WTC11 (cell line): ENCODE measurements around the gene SCUBE3. TPM values are rescaled to one million over a fixed set of nuclear protein-coding genes. Genes with fewer than 3 reads are reported as not detected.

Experiments
- ATAC-seq: fragments of 200-7000 bp; cut with Tn5 transposase; 2 replicates; pipeline ENCODE4 v1.10.0; 2021; ENCODE audit warnings: mild to moderate bottlenecking, moderate library complexity
- CTCF ChIA-PET: fragments of 300-600 bp; sonication (Branson Sonifier 250); formaldehyde crosslinking; loops from one replicate; lab custom pipeline; 2021; ENCODE audit warnings: antibody characterized with exemption; lab: Charles Lee
- POLR2A ChIA-PET: fragments of 350-600 bp; sonication (Branson Sonifier 250); formaldehyde crosslinking; loops from one replicate; lab custom pipeline; 2021; ENCODE audit warnings: antibody characterized with exemption; lab: Charles Lee
- DNase-seq: peaks from one replicate; pipeline ENCODE4 v3.0.0; 2021; ENCODE audit warnings: low spot score
- H3K27ac Mint-ChIP-seq: 2 replicates; pipeline ENCODE4 v1.8.0; 2021; ENCODE audit warnings: mixed read lengths
- H3K27me3 Mint-ChIP-seq: 2 replicates; pipeline ENCODE4 v1.8.0; 2021; ENCODE audit warnings: low read depth, mild to moderate bottlenecking, moderate library complexity, mixed read lengths
- H3K36me3 Mint-ChIP-seq: 2 replicates; pipeline ENCODE4 v1.8.0; 2021; ENCODE audit warnings: mixed read lengths
- H3K4me1 Mint-ChIP-seq: 2 replicates; pipeline ENCODE4 v1.8.0; 2022; ENCODE audit warnings: mixed read lengths
- H3K4me3 Mint-ChIP-seq: 2 replicates; pipeline ENCODE4 v1.8.0; 2021; ENCODE audit warnings: mild to moderate bottlenecking, moderate library complexity, mixed read lengths
- H3K9me3 Mint-ChIP-seq: 2 replicates; pipeline ENCODE4 v1.8.0; 2021; ENCODE audit warnings: mixed read lengths
- AFF4 ChIP-seq: sonication (generic); formaldehyde crosslinking; IDR thresholded peaks from 2 replicates; pipeline ENCODE4 v1.8.1; 2023; ENCODE audit warnings: mild to moderate bottlenecking, missing genetic modification reagents, borderline replicate concordance
- ATF1 ChIP-seq: sonication (generic); formaldehyde crosslinking; IDR thresholded peaks from 2 replicates; pipeline ENCODE4 v1.8.1; 2023; ENCODE audit warnings: mild to moderate bottlenecking, moderate library complexity, missing genetic modification reagents
- ATF3 ChIP-seq: sonication (generic); formaldehyde crosslinking; conservative IDR thresholded peaks from 2 replicates; pipeline ENCODE4 v1.8.1; 2022; ENCODE audit warnings: mild to moderate bottlenecking, missing genetic modification reagents
- CDX4 ChIP-seq: fragments of 250-450 bp; sonication (Bioruptor Pico); IDR thresholded peaks from 2 replicates; pipeline ENCODE4 v1.9.0; 2021; ENCODE audit warnings: moderate library complexity, mild to moderate bottlenecking, inconsistent platforms, borderline replicate concordance
- CREB1 ChIP-seq: sonication (generic); formaldehyde crosslinking; IDR thresholded peaks from 2 replicates; pipeline ENCODE4 v1.8.0; 2023; ENCODE audit warnings: mild to moderate bottlenecking, missing genetic modification reagents
- E2F4 ChIP-seq: sonication (generic); formaldehyde crosslinking; IDR thresholded peaks from 2 replicates; pipeline ENCODE4 v1.8.1; 2022; ENCODE audit warnings: low read depth, mild to moderate bottlenecking, moderate library complexity, missing genetic modification reagents, borderline replicate concordance
- ELF4 ChIP-seq: sonication (generic); formaldehyde crosslinking; IDR thresholded peaks from 2 replicates; pipeline ENCODE4 v1.8.1; 2022; ENCODE audit warnings: low read depth, mild to moderate bottlenecking, moderate library complexity, missing genetic modification reagents
- ETV6 ChIP-seq: sonication (generic); formaldehyde crosslinking; IDR thresholded peaks from 2 replicates; pipeline ENCODE4 v1.8.1; 2022; ENCODE audit warnings: mild to moderate bottlenecking, missing genetic modification reagents
- FOXP4 ChIP-seq: sonication (generic); formaldehyde crosslinking; IDR thresholded peaks from 2 replicates; pipeline ENCODE4 v1.8.0; 2022; ENCODE audit warnings: mild to moderate bottlenecking, missing genetic modification reagents
- GABPB1 ChIP-seq: sonication (generic); formaldehyde crosslinking; IDR thresholded peaks from 2 replicates; pipeline ENCODE4 v1.8.1; 2023; ENCODE audit warnings: mild to moderate bottlenecking, missing genetic modification reagents
- KAT7 ChIP-seq: sonication (generic); formaldehyde crosslinking; IDR thresholded peaks from 2 replicates; pipeline ENCODE4 v1.8.1; 2023; ENCODE audit warnings: missing genetic modification reagents, mild to moderate bottlenecking, borderline replicate concordance
- MAX ChIP-seq: sonication (generic); formaldehyde crosslinking; IDR thresholded peaks from 2 replicates; pipeline ENCODE4 v1.8.0; 2022; ENCODE audit warnings: mild to moderate bottlenecking, missing genetic modification reagents
- MLX ChIP-seq: sonication (generic); formaldehyde crosslinking; IDR thresholded peaks from 2 replicates; pipeline ENCODE4 v1.8.1; 2023; ENCODE audit warnings: mild to moderate bottlenecking, missing genetic modification reagents, moderate library complexity
- RELA ChIP-seq: sonication (generic); formaldehyde crosslinking; IDR thresholded peaks from 2 replicates; pipeline ENCODE4 v1.8.1; 2022; ENCODE audit warnings: missing genetic modification reagents, mild to moderate bottlenecking, borderline replicate concordance
- SMAD3 ChIP-seq: sonication (generic); formaldehyde crosslinking; IDR thresholded peaks from 2 replicates; pipeline ENCODE4 v1.8.0; 2022; ENCODE audit warnings: missing genetic modification reagents, mild to moderate bottlenecking, borderline replicate concordance
- ZNF281 ChIP-seq: sonication (generic); formaldehyde crosslinking; IDR thresholded peaks from 2 replicates; pipeline ENCODE4 v1.8.0; 2023; ENCODE audit warnings: mild to moderate bottlenecking, missing genetic modification reagents
- ZNF317 ChIP-seq: sonication (generic); formaldehyde crosslinking; IDR thresholded peaks from 2 replicates; pipeline ENCODE4 v1.8.1; 2023; ENCODE audit warnings: low read depth, mild to moderate bottlenecking, moderate library complexity, missing genetic modification reagents, borderline replicate concordance
- ZNF396 ChIP-seq: fragments of 250-450 bp; sonication (Bioruptor Pico); IDR thresholded peaks from 2 replicates; pipeline ENCODE4 v1.8.0; 2021; ENCODE audit warnings: mild to moderate bottlenecking, moderate library complexity, borderline replicate concordance
- ZNF416 ChIP-seq: fragments of 250-450 bp; sonication (Bioruptor Pico); IDR thresholded peaks from 2 replicates; pipeline ENCODE4 v1.9.0; 2021; ENCODE audit warnings: mild to moderate bottlenecking, inconsistent platforms
- ZNF512 ChIP-seq: sonication (generic); formaldehyde crosslinking; IDR thresholded peaks from 2 replicates; pipeline ENCODE4 v1.8.1; 2022; ENCODE audit warnings: missing genetic modification reagents, borderline replicate concordance
- total RNA-seq: library from RNA; stranded (reverse); gene quantifications from 3 replicates; pipeline ENCODE4 v1.2.3, GENCODE V29; 2021

SCUBE3 gene
- total RNA-seq, 1 experiment from 2014 or later: 2.1 TPM

- TF ChIP-seq ATF1 (CRISPR knock-in tag) (no peak), ZNF416 (CRISPR knock-in tag) (no peak), FOXP4 (CRISPR knock-in tag) (no peak), ATF3 (no peak)
- TF ChIP-seq, all 79 proteins: peak for 0
These were observed 3.4 kb downstream of the SCUBE3 start (continued) for GRCh38 chr6:35216851-35217811.

GRCh38 chr6:35218021-35218420 is 4.3 kb downstream of the SCUBE3 start:
- Mint-ChIP-seq H3K36me3 (no peaks in the 10 kb centered on the region), H3K27ac (no peak overlapping the region), H3K9me3 (no peaks in the 10 kb centered on the region), H3K27me3 (peaks cover 76% of the 10 kb centered on the region), H3K4me3 (no peak overlapping the region), H3K4me1 (peaks cover 42% of the 10 kb centered on the region)
- CTCF ChIA-PET: interaction anchor here (0.7 to 1.8 kb wide), 5 partner anchors 13 to 232 kb away, joined by 3 to 17 read pairs (median 4); no protein-coding TSS in a partner anchor
- POLR2A ChIA-PET: interaction anchor here (0.6 to 1.0 kb wide), 2 partner anchors 21 to 722 kb away, joined by 3 read pairs; no protein-coding TSS in a partner anchor
- ATAC-seq (no peak), DNase-seq (no peak)
- no peak for TF ChIP-seq RELA (CRISPR knock-in tag)
- TF ChIP-seq ZNF317 (CRISPR knock-in tag): no peak
- no peak for TF ChIP-seq CREB1 (CRISPR knock-in tag)
- TF ChIP-seq SMAD3: no peak
- TF ChIP-seq ELF4 (CRISPR knock-in tag): no peak
- TF ChIP-seq ETV6: no peak
- TF ChIP-seq ZNF396: no peak
- TF ChIP-seq E2F4: no peak
- TF ChIP-seq AFF4 (CRISPR knock-in tag): no peak
- no peak for TF ChIP-seq KAT7 (CRISPR knock-in tag)
- no peak for TF ChIP-seq ZNF512 (CRISPR knock-in tag)
- no peak for TF ChIP-seq GABPB1 (CRISPR knock-in tag)
- no peak for TF ChIP-seq MAX (CRISPR knock-in tag)
- TF ChIP-seq MLX: no peak
- TF ChIP-seq CDX4 (CRISPR knock-in tag): no peak
- no peak for TF ChIP-seq ZNF281 (CRISPR knock-in tag)
